HG03571 (cell line): Measurements from ENCODE around the gene IL27RA.

ENCODE experiments used
- ATAC-seq: cut with Tn5 transposase; IDR thresholded peaks from one replicate; pipeline ENCODE4 v1.9.1; 2021; ENCODE audit not compliant: unreplicated experiment

IL27RA gene

DNA sequence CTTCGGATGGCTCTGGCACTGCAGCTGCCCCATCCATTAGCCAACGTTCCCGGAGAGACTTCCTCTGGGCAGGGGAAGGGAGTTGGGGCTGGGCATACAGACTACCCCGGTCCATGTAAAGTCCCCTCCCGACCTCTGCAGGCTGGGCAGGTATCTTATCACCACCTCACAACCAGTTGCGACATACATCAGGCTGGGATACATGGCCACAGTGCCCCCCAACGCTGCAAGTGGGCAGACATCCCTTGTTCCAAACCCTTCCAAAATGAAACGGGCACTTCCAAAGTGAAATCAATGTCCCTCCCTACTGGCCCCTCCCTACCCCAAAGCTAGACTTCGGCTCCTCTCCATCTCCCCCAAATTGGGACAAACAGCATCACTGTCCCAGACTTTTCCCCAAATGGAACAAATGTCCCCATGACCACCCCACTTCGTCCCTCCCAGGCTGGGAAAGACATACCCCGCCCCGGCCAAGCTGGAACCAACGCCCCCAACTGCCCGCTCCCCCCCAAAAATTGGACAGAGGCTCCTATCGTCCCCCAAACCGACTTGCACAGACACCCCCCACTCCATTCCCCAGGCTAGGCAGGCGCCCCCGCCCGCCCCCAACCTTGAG is 25.3 kb downstream of the IL27RA start:
- no peak for ATAC-seq

- no peak for ATAC-seq
These were observed 26.9 kb downstream of the IL27RA start for GRCh38 chr19:14058182-14059092.

DNA sequence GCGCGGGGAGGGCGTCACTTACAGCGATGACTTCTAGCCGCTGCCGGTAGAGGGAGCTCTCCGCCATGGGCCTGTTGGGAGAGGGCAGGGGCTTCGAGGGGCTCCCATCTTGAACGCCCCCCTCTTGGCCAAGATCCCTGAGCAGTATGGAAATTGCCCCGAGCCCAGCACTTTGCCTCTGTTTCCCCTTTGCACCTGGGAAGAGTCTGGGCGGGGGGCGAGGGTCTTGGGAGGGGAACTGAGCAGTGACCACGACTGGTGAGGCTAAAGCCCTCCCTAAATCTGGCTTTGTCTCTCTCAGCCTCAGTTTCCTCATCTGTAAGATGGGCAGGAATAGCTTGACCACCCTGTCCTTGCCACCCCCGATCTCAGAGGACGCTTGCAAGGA is 27.5 kb downstream of the IL27RA start:
- ATAC-seq, result no peak

DNA sequence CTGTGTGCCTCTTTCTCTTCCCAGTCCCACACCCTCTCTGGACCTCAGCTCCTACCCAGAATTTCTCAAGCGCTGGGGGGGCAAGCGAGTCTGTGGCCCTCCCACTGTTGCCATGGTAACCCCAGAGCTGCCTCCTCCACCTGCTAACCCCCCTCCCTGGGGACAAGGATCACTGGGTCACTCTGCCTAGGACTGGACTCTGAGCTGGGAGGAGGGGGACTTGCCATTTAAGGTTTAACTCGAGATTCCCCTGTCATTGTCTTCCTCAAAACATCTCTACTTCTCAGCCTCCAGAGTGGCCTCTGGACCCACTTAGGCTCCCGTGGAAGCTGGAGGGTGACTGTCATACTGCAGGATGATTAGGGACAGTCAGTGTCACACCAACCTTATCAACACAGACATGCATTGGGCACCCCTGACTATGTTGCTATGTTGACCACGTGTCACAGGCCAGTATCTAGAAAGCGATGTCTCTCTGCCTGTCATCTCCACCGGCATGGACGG is 28.1 kb downstream of the IL27RA start:
- no peak for ATAC-seq

DNA sequence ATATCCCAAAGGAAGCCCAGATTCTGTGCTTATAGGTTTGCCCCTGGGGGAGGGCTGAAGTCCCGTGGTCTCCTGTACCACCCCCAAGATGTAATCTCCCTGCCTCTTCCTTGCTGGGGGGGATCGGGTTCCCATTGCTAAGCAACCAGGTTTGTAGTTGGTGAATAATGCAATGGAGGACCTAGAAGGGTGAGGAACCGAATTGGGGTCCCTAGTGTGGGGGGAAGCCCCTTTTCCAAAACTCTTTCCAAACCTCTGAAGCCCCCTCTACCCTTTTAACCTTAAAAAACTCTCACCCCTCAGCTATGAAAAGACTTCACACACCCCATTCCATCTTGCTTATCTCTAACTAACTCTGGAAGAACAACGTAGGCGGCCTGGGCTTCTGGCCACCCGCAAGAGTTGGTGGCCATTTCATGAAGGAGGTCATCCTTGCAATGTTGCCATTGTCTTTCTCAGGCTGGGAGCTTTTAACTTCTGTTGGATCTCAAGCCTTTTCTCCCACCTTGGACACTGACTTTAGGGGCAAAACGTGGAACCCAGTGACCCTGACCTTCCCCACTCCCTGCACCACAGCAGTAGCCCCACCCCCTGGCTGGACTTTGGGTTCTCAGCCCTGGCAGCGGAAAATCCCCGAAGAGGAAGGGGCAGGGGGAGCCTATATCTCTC is 29.7 kb downstream of the IL27RA start:
- no peak for ATAC-seq

DNA sequence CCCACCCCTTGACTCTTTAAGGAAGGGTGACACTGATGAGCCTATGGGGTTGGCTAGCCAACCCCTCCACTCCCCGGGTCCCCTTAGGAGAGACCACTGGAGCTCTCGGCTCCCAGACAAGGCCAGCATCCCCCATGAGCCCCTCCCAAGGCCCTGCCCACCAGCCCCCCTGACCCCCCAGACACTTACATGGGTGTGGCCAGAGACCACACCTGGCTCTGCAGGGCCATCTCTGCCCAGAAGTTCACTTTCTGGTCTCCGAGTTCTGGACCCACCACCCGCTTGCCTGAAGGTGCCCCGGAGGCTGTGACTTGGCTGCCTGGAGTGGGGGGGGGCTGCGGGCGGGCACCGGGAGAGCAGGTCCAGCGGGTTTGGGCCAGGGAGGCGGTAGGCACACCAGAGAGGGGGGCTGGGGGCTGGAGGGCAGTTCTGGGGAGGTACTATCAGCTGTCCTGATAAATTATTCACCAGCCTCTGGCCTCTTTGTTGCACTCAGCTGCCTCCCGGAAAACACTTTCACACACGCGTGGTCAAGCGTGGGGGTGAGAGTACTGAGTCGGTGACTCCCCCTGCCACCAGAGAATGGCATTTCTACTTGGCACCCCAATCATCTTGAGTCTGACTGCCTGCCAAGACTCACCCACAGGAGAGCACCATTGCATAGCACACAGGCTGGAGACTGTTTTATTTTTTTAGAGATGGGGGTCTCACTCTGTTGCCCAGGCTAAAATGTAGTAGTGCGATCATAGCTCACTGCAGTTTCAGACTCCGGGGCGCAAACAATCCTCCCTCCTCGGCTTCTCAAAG is 30.4 kb downstream of the IL27RA start, which contains the start of gene PALM3:
TSS of gene PALM3 (minus strand) at position 326 of the 807 bp plus-strand sequence. CDS start at position 230, 96 bp downstream.
- ATAC-seq, result no peak

DNA sequence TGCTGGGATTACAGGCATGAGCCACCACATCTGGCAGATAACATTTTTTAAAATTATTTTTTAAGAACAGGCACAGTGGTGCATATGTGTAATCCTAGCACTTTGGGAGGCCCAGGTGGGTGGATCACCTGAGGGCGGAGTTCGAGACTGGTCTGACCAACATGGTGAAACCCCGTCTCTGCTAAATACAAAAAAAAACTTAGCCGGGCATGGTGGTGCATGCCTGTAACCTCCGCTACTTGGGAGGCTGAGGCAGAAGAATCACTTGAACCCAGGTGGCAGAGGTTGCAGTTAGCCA is 30.9 kb downstream of the IL27RA start:
- ATAC-seq, result no peak

GRCh38 chr19:14063105-14063504 is 31.5 kb downstream of the IL27RA start:
- ATAC-seq, result no peak

DNA sequence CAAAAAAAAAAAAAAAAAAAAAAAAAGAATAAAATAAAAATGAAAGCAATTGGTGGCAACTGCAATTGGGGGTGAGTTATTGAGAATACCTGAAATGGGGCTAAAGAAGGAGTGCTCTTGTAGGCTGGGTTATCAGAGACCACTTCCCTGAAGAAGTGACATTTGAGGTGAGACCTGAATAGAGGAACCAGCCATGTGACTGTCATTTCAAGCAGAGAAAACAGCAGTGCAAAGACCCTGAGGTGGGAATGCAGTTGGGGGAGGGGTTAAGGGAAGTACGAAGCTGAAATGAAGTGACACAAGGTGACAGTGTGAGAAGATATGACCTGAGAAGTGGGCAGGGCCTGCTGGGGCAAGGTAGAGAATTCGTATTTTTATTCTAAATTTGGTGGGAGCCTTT is 34.6 kb downstream of the IL27RA start:
- ATAC-seq, result no peak

DNA sequence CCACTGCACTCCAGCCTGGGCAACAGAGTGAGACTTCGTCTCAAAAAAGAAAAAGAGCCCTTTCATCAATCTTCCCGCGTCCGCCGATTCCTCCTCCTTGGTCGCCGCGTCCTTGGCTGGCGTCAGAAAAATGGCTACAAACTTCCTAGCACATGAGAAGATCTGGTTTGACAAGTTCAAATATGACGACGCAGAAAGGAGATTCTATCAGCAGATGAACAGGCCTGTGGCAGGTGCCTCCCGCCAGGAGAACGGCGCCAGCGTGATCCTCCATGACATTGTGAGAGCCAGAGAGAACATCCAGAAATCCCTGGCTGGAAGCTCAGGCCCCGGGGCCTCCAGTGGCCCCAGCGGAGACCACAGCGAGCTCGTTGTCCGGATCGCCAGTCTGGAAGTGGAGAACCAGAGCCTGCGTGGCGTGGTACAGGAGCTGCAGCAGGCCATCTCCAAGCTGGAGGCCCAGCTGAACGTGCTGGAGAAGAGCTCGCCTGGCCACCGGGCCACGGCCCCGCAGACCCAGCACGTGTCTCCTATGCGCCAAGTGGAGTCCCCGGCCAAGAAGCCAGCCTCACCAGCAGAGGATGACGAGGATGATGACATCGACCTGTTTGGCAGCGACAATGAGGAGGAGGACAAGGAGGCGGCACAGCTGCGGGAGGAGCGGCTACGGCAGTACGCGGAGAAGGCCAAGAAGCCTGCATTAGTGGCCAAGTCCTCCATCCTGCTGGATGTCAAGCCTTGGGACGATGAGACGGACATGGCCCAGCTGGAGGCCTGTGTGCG is 38.9 kb downstream of the IL27RA start:
- ATAC-seq, result no peak

DNA sequence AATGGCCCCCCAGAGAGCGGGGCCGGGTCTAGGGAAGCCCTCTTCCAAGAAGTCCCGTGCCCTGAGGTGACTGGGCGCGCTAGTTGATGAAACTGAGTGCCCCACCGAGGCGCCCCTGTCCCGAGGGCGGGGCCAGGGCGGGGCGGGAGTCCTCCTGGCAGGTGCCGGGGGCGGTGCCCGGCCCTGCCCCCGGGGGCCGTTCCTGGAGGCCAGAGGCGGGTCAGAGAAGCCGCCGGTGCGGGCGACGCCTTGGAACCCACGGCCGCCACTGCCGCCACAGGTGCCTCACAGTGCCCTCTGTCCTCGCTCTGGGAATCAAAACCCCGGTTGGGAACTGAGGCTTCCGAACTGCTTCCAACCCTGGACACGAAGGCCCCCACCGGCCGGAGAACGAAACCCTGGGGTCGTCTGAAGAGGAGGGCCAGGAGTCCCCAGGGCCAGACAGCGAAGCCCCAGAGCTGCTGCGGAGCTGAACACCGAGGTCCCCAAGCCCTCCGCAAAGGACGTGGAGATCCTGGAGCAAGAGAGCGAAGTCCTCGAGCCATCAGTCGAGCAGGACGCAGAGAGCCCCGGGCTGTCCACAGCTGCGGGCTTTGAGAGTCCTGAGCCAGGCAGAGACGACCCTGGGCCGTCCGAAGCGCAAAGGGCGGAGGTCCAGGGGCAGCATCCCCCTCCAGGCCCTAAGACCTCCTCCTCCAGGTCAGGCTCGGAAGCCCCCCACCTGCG is 41.1 kb downstream of the IL27RA start, which contains the start of gene MISP3:
TSS of gene MISP3 (plus strand) at position 252 of the 726 bp plus-strand sequence. CDS start 524 bp downstream, outside the sequence.
- ATAC-seq, result no peak

- ATAC-seq, result peak; percentile 51
These were observed 41.8 kb downstream of the IL27RA start for GRCh38 chr19:14073261-14073924.

DNA sequence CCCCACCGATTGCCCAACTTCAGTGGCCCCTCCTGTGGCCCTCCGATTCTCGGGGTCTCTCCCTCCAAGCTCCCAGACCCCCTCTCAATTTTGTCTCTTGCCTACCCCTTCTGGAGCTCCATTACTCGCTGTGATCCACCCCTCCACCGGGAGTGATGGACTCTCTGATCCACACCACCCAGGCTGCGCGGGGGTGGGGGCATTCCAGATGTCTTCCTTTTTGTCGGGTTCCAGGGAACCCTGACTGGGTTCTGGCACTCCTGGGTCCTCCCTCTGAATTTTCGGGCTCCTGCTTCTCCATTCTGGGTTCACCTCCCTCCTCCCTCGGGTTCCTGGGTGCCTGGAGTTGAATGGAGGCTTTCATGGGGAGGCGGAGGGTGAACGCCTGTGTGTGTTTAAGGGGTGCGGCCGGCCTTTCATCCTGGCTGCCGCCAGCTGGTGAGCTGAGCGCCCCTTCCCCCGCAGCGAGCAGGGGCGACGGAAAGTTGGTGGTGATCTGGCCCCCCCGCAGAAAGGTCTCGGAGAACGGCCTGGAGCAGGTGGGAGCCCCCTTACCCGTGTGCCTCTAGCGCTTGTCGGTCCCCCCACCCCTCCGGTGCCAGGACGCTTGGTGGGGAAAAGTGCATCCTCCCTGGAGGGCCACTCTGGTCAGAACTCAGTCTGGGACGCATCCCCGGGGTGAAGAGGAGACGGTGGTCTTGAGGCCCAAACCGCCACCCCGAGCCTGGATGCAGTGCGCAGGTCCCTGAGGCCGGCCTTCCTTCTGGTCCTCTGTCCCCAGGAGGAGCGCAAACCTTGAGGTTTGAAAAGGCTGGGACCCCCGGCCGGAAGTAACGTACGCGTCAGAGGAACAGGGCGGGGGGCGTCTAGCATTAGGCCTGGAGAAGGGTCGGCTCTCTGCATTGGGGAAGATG is 42.6 kb downstream of the IL27RA start:
- ATAC-seq, result no peak

DNA sequence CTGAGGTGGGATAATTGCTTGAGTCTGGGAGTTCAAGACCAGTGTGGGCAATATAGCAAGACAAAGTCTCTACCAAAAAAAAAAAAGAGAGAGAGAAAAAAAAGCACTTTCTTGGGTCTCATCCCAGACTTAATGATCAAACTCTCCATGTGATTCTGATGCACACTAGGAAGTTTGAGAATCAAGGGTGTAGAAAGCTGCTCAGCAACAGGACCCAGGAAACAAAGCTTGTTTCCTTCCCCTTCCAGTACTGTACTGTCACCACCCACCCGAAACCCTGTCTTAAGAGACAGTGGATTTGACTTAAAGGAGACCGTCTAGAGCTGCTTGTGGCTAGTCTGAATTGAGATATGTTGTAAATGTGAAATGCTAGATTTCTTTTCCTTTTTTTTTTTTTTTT is 46.8 kb downstream of the IL27RA start:
- no peak for ATAC-seq

- peak; percentile 74 for ATAC-seq
These were observed 49.6 kb downstream of the IL27RA start for GRCh38 chr19:14080887-14081796.

- peak; percentile 5 for ATAC-seq
These were observed 50.5 kb downstream of the IL27RA start for GRCh38 chr19:14081797-14082674.
